GM12878 (cell line): Measurements from ENCODE around the gene PSME3IP1. TPM values are rescaled to one million over a fixed set of nuclear protein-coding genes. Genes with fewer than 3 reads are reported as not detected.

Experiments used
- CHD2 ChIP-seq: IDR thresholded peaks from 2 replicates; pipeline ENCODE4 v1.6.1; 2011; ENCODE audit warnings: low read depth, low read length, improper control_type of control experiment, borderline replicate concordance
- ESRRA ChIP-seq: IDR thresholded peaks from 2 replicates; pipeline ENCODE4 v1.6.1; 2012; ENCODE audit warnings: mild to moderate bottlenecking, low read length, improper control_type of control experiment
- HDAC2 ChIP-seq: fragments of 200-600 bp; sonication (generic); IDR thresholded peaks from 2 replicates; pipeline ENCODE4 v1.6.1; 2017
- NR2F1 ChIP-seq: fragments of 450-650 bp; conservative IDR thresholded peaks from 2 replicates; pipeline ENCODE4 v1.6.1; 2017; ENCODE audit warnings: mild to moderate bottlenecking
- RAD51 ChIP-seq: fragments of 450-650 bp; IDR thresholded peaks from 2 replicates; pipeline ENCODE4 v1.6.1; 2016; ENCODE audit warnings: moderate library complexity, mild to moderate bottlenecking, inconsistent platforms
- RBBP5 ChIP-seq: fragments of 200-600 bp; sonication (generic); conservative IDR thresholded peaks from 2 replicates; pipeline ENCODE4 v1.6.1; 2016
- SMAD1 ChIP-seq: fragments of 450-650 bp; IDR thresholded peaks from 2 replicates; pipeline ENCODE4 v1.6.1; 2018; ENCODE audit warnings: mild to moderate bottlenecking, low read depth; ENCODE audit not compliant: partially characterized antibody
- polyA plus RNA-seq, 11 experiments: library from polyadenylated mRNA; depleted of rRNA in 4 of 11; unstranded in 6 of 11; stranded (reverse) in 5 of 11; fragments of >200 nt; fragmentation: Nextera tagmentation in 4 of 11; fragmentation: Illumina TruSeq in 1 of 11; extraction: Ambion mirVana in 4 of 11; extraction: Trizol in 1 of 11; gene quantifications; 1 replicate in 1 of 11; 2 replicates in 10 of 11; pipeline versions ENCODE4 v1.2.1 to v1.2.3, GENCODE V29; 2011 to 2016; ENCODE audit warnings: inconsistent platforms in 2 of 11, missing spikeins in 2 of 11, low read depth in 1 of 11
- total RNA-seq, 4 experiments: library from RNA; depleted of rRNA in 3 of 4; stranded (reverse); fragments of >200 nt in 3 of 4; fragmentation: Illumina TruSeq in 1 of 4; extraction: Trizol in 1 of 4; gene quantifications; 2 replicates each; pipeline versions ENCODE4 v1.2.1 to v1.2.3, GENCODE V29; 2013 to 2021
- TF ChIP-seq, protein P1 (sequence below): IDR thresholded peaks from 2 replicates; pipeline ENCODE4 v1.6.1; 2012; ENCODE audit warnings: low read depth, low read length, improper control_type of control experiment
- TF ChIP-seq, protein P2 (sequence below): fragments of 450-650 bp; IDR thresholded peaks from 2 replicates; pipeline ENCODE4 v1.6.1; 2017; ENCODE audit warnings: mild to moderate bottlenecking, low read depth, inconsistent platforms; ENCODE audit not compliant: poor library complexity, severe bottlenecking
- TF ChIP-seq, protein P3 (sequence below): IDR thresholded peaks from 2 replicates; pipeline ENCODE4 v1.6.1; 2011; ENCODE audit warnings: low read depth, mild to moderate bottlenecking, low read length, moderate library complexity, borderline replicate concordance; ENCODE audit errors: extremely low read depth
- TF ChIP-seq, protein P4 (sequence below): fragments of 450-650 bp; formaldehyde crosslinking; IDR thresholded peaks from 2 replicates; pipeline ENCODE4 v1.4.0; 2020; ENCODE audit warnings: mild to moderate bottlenecking, moderate library complexity
- TF ChIP-seq, protein P5 (sequence below): fragments of 450-650 bp; IDR thresholded peaks from 2 replicates; pipeline ENCODE4 v1.6.1; 2017; ENCODE audit warnings: mild to moderate bottlenecking, moderate library complexity

Gene PSME3IP1
- total and polyA plus RNA-seq, 10 of the 15 experiments (the other 5 are each of a cell fraction or from before 2014, with no cell fraction given), result 67.9 to 174 (median 111) TPM

DNA sequence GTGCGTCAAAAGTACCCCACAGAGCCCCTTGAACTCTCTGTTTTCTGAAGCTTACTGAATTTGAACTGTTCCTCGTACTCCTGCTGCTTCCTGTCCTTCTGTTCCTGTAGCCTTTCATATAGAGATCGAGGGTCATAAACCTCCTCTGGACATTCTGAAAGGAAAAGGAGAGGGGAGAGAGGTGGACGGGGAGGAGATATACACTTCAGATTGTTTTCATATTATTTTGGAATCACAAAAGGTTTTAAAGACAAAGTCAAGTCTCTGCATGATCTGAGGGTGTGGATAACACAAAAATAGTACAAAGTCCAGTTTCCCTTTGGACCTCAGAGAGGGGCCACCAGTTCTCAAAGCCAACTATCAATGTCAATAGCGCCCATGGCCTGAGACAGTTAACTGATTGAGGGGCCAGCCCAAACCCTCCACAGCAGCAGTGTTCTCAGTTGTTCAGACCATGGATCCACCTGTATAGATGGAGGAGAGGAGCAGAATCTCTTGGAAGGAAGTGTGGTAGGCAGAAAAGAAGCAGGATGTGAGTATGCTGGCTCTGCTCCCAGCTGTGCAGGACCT lies 13.0 kb downstream of the PSME3IP1 start (continued):
- TF ChIP-seq, protein P1, sequence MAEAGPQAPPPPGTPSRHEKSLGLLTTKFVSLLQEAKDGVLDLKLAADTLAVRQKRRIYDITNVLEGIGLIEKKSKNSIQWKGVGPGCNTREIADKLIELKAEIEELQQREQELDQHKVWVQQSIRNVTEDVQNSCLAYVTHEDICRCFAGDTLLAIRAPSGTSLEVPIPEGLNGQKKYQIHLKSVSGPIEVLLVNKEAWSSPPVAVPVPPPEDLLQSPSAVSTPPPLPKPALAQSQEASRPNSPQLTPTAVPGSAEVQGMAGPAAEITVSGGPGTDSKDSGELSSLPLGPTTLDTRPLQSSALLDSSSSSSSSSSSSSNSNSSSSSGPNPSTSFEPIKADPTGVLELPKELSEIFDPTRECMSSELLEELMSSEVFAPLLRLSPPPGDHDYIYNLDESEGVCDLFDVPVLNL, result no peak
- TF ChIP-seq SMAD1, result no peak
- TF ChIP-seq HDAC2, result no peak
- TF ChIP-seq, protein P2, sequence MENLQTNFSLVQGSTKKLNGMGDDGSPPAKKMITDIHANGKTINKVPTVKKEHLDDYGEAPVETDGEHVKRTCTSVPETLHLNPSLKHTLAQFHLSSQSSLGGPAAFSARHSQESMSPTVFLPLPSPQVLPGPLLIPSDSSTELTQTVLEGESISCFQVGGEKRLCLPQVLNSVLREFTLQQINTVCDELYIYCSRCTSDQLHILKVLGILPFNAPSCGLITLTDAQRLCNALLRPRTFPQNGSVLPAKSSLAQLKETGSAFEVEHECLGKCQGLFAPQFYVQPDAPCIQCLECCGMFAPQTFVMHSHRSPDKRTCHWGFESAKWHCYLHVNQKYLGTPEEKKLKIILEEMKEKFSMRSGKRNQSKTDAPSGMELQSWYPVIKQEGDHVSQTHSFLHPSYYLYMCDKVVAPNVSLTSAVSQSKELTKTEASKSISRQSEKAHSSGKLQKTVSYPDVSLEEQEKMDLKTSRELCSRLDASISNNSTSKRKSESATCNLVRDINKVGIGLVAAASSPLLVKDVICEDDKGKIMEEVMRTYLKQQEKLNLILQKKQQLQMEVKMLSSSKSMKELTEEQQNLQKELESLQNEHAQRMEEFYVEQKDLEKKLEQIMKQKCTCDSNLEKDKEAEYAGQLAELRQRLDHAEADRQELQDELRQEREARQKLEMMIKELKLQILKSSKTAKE, result no peak
- TF ChIP-seq RBBP5, result no peak
- TF ChIP-seq, protein P3, sequence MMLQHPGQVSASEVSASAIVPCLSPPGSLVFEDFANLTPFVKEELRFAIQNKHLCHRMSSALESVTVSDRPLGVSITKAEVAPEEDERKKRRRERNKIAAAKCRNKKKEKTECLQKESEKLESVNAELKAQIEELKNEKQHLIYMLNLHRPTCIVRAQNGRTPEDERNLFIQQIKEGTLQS, result no peak
- no peak for TF ChIP-seq CHD2
- TF ChIP-seq, protein P4, sequence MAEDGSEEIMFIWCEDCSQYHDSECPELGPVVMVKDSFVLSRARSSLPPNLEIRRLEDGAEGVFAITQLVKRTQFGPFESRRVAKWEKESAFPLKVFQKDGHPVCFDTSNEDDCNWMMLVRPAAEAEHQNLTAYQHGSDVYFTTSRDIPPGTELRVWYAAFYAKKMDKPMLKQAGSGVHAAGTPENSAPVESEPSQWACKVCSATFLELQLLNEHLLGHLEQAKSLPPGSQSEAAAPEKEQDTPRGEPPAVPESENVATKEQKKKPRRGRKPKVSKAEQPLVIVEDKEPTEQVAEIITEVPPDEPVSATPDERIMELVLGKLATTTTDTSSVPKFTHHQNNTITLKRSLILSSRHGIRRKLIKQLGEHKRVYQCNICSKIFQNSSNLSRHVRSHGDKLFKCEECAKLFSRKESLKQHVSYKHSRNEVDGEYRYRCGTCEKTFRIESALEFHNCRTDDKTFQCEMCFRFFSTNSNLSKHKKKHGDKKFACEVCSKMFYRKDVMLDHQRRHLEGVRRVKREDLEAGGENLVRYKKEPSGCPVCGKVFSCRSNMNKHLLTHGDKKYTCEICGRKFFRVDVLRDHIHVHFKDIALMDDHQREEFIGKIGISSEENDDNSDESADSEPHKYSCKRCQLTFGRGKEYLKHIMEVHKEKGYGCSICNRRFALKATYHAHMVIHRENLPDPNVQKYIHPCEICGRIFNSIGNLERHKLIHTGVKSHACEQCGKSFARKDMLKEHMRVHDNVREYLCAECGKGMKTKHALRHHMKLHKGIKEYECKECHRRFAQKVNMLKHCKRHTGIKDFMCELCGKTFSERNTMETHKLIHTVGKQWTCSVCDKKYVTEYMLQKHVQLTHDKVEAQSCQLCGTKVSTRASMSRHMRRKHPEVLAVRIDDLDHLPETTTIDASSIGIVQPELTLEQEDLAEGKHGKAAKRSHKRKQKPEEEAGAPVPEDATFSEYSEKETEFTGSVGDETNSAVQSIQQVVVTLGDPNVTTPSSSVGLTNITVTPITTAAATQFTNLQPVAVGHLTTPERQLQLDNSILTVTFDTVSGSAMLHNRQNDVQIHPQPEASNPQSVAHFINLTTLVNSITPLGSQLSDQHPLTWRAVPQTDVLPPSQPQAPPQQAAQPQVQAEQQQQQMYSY (CRISPR knock-in tag), result no peak
- TF ChIP-seq, protein P5, sequence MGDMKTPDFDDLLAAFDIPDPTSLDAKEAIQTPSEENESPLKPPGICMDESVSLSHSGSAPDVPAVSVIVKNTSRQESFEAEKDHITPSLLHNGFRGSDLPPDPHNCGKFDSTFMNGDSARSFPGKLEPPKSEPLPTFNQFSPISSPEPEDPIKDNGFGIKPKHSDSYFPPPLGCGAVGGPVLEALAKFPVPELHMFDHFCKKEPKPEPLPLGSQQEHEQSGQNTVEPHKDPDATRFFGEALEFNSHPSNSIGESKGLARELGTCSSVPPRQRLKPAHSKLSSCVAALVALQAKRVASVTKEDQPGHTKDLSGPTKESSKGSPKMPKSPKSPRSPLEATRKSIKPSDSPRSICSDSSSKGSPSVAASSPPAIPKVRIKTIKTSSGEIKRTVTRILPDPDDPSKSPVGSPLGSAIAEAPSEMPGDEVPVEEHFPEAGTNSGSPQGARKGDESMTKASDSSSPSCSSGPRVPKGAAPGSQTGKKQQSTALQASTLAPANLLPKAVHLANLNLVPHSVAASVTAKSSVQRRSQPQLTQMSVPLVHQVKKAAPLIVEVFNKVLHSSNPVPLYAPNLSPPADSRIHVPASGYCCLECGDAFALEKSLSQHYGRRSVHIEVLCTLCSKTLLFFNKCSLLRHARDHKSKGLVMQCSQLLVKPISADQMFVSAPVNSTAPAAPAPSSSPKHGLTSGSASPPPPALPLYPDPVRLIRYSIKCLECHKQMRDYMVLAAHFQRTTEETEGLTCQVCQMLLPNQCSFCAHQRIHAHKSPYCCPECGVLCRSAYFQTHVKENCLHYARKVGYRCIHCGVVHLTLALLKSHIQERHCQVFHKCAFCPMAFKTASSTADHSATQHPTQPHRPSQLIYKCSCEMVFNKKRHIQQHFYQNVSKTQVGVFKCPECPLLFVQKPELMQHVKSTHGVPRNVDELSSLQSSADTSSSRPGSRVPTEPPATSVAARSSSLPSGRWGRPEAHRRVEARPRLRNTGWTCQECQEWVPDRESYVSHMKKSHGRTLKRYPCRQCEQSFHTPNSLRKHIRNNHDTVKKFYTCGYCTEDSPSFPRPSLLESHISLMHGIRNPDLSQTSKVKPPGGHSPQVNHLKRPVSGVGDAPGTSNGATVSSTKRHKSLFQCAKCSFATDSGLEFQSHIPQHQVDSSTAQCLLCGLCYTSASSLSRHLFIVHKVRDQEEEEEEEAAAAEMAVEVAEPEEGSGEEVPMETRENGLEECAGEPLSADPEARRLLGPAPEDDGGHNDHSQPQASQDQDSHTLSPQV, result no peak
- no peak for TF ChIP-seq RAD51
- TF ChIP-seq ESRRA, result no peak
- no peak for TF ChIP-seq NR2F1
